HG02981 (cell line): ENCODE results near the gene OOEP.
"Not testable (repeated sequence)": the region's sequence is repeated elsewhere in the genome, so short reads cannot be mapped to it uniquely, and the experiment has no call there.

Experiments
- ATAC-seq: cut with Tn5 transposase; IDR thresholded peaks from one replicate; pipeline ENCODE4 v1.9.1; 2021; ENCODE audit warnings: mild to moderate bottlenecking, moderate library complexity; ENCODE audit not compliant: unreplicated experiment

Gene OOEP

GRCh38 chr6:73369563-73369962, at the start of gene OOEP:
TSS of gene OOEP (minus strand) at chr6:73369897. CDS start at chr6:73369792, 105 bp downstream.
- no peak for ATAC-seq

GRCh38 chr6:73418081-73418741, 48.5 kb upstream of the OOEP start:
- ATAC-seq, result no peak

GRCh38 chr6:73413102-73413501, 43.4 kb upstream of the OOEP start:
- no peak for ATAC-seq

- no peak for ATAC-seq
Observed at GRCh38 chr6:73409395-73409794, 39.7 kb upstream of the OOEP start.

GRCh38 chr6:73400656-73401055, 31.0 kb upstream of the OOEP start:
- ATAC-seq, result no peak

GRCh38 chr6:73395875-73396274, 26.2 kb upstream of the OOEP start:
- no peak for ATAC-seq

GRCh38 chr6:73394577-73395354, 25.1 kb upstream of the OOEP start, which contains the start of gene DDX43:
TSS of gene DDX43 (plus strand) at chr6:73394828. CDS start at chr6:73394906, 78 bp downstream.
- no peak for ATAC-seq

- no peak for ATAC-seq
Observed at GRCh38 chr6:73393278-73393677, 23.6 kb upstream of the OOEP start.

- ATAC-seq, result not testable (repeated sequence)
Observed at GRCh38 chr6:73392188-73392587, 22.5 kb upstream of the OOEP start.

- ATAC-seq, result no peak
Observed at GRCh38 chr6:73391675-73392074, 22.0 kb upstream of the OOEP start.

- no peak for ATAC-seq
Observed at GRCh38 chr6:73389854-73390253, 20.2 kb upstream of the OOEP start.

- ATAC-seq, result peak; percentile 60
Observed at GRCh38 chr6:73388800-73389512, 19.3 kb upstream of the OOEP start.

GRCh38 chr6:73388433-73388799, 18.7 kb upstream of the OOEP start:
- ATAC-seq, result peak; percentile 26

- ATAC-seq, result no peak
Observed at GRCh38 chr6:73382462-73383113, 12.9 kb upstream of the OOEP start.

- ATAC-seq, result not testable (repeated sequence)
Observed at GRCh38 chr6:73381531-73381930, 11.8 kb upstream of the OOEP start.

- no peak for ATAC-seq
Observed at GRCh38 chr6:73377225-73377624, 7.5 kb upstream of the OOEP start.

GRCh38 chr6:73375216-73375615, 5.5 kb upstream of the OOEP start:
- ATAC-seq, result no peak

GRCh38 chr6:73372516-73372915, 2.8 kb upstream of the OOEP start:
- no peak for ATAC-seq

- no peak for ATAC-seq
Observed at GRCh38 chr6:73371984-73372383, 2.3 kb upstream of the OOEP start.

GRCh38 chr6:73369157-73369556, 540 bp downstream of the OOEP start:
- no peak for ATAC-seq

GRCh38 chr6:73368675-73369074, 1.0 kb downstream of the OOEP start:
- ATAC-seq, result no peak
